ENCODE results near the gene SIGLEC6. TPM values are rescaled to one million over a fixed set of nuclear protein-coding genes. Genes with fewer than 3 reads are reported as not detected.

SIGLEC6 gene

Small RNA genes lying within 50 kb of the gene (small RNA-seq; reads per million reads assigned to genes)
- gene AC020914.3 (ENCODE audit: low read depth) = not detected
